Measurements from ENCODE around the gene LMO3.

LMO3 gene

DNA sequence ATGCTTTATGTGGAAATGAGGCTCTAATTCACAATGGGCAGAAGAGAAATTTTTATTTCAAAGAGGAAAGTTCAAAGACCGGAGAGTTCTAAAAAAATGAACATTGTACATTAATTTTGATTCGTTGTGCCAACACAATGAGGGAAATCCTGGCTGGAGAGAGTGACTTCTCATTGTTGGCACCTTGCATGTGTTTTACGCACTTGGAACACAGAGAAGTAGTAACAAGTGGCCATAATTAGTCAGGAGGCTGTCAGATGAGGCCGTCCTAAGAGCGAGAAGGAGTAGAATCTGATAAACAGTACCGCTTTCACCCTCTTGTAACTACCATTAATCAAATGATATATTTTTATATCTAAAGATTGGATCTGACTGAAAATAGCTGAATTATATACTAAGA, 6.9 kb downstream of the LMO3 start:
- DNase-seq = no peak

DNA sequence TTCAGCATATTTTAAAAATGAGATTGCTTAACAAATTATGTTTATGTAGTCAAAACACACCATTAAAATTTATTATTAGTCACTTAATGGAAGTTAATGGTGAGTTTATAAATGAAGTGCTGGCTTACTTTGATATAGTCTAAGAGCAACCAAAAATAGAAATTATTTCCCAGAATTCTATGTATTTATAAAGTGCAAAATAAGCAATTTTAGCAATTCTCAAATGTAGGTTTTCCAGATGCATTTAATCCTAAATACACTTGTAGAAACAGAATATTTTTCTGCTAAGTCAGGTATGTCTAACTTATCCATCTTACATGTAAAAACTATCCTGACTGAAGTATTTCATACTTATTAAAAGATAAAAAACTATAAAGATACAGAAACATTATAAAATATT, 11.2 kb downstream of the LMO3 start:
- DNase-seq = no peak

DNA sequence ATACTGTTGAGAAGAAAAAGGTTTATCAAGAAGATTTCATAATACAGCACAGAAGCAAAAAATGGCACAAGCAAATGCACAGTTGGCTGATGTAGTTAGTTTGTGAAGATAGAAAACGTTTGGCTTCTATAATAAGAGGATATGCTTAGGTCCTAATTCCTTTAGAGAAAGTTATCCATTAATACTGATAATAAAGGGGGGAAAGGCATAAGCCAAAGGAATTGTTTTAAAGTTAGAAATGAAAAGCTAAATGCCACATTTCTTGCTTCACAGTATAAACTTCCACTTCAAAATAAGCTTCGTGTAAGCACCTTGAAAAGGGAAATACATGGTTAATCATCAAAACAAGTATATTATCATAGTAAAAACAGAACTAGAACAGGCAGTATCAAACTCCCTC, 12.4 kb downstream of the LMO3 start:
- DNase-seq = no peak

DNA sequence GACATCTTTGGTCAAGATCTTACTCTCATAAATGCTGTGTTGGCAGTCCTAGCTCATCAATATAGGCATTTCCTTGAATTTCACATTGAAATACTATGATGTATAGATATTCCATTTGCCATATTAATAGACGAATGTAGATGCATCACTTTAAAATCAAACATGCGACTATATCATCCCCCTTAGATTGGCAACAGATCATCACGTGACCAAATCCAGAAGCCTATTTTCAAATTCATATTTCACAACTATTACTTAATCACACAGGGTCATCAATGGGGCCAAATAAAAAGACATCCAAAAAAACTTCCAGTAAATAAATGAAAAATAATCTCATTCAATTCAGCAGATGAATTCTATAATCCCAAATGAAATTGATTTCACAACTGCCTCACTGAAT, 15.3 kb downstream of the LMO3 start:
- DNase-seq = no peak

DNA sequence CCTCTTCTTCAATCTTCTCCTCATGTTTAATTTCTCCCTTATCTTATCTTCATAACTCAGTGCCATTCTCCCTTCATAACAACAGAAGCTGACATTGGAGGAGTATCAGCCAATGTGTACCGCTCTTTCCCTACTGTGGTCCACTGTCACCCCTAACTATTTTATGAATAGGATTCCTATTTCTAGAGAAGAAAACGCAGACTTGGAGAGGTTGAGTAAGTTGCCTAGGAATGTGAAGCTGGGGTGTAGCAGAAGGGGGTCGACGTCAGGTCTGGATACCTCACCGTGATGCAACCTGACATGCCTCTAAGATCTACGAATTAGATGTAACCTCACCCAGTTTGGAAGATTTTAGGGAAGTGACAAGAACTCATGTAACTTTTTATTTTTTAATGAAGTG, 17.1 kb downstream of the LMO3 start:
- no peak for DNase-seq

DNA sequence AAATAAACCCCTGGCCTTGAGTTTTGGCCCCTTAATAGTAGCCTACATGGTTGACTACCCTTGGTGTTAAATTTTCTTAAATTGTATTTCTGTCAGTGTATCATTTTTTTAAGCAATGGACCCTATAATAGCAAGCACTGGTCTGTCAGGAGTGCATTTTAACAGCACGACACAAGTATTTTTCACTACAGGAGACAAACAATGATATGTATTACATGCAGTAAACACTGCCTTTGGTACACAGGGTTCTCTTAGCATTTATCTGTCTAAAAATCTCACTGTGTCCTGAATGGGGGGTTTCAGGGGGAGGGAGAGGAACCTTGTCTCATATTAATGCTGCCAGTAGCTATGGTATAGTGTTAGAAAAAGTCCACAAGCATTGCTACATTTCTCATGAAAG, 18.4 kb downstream of the LMO3 start:
- no peak for DNase-seq

DNA sequence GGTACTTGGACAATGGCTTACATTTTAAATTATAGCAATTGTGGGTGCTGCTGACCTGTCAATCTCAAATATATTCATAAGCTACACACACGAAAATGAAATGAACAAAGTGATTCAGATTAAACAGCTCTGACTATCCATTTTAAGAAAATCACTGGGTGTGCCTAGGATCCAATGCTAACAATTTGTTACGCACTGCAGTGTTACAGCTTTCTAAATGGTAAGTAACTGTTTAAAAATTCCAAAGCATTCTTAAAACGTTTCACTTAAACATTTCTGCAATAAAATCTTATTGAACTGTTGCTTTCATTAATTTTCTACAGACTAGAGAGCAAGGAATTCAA, 18.9 kb downstream of the LMO3 start:
- no peak for DNase-seq

DNA sequence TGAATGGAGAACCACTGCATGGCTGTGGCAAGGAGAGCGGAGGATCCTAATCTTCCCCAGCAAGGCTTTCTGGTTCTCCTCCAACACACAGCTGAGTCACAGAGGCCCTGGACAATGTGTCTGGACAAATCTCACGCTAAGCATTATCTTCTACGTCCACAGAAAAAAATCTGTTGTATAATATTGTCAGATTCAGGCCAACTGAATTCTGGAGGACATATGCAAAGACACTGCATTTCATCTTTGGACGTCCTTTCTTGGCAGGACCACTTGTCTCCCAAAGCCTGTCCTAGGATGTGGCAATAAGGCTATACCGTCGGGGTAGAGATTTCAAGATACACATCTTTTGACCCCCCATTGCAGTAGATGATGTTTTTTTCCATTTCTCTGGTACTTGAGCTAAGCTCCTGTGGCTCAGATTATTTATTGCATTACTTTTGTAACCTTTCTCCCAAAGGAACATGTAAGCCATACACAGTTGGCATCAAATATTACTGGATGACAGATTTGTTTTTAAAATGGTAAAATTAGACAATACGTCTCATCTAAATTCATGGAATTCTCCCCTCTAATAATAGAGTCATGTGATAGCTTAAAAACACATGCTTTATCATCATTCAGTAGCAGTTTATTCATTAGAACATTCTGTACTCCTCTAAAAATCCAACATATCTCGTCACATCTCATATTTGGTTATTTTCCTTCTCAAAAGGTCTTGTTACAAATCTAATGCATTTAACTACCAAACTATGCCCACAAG, 19.4 kb downstream of the LMO3 start:
- DNase-seq = no peak

DNA sequence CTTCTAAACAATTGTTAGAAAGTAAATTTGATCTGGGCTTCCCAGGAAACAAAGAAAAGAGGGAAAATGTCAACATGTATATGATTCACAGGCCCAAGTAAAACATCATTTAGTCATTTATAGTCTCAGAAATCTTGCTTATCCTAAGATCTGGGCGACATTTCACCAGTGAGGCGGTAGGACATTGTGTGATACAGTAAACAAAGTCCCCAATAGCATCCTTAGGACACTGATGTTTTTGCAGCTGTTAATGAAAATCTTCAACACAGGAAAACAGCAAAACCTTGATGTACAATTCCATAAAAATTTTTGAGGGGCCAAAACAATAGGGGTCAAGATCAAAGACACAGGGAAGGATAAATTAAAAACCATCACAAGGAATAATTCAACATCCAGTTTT, 20.2 kb downstream of the LMO3 start:
- DNase-seq = no peak

DNA sequence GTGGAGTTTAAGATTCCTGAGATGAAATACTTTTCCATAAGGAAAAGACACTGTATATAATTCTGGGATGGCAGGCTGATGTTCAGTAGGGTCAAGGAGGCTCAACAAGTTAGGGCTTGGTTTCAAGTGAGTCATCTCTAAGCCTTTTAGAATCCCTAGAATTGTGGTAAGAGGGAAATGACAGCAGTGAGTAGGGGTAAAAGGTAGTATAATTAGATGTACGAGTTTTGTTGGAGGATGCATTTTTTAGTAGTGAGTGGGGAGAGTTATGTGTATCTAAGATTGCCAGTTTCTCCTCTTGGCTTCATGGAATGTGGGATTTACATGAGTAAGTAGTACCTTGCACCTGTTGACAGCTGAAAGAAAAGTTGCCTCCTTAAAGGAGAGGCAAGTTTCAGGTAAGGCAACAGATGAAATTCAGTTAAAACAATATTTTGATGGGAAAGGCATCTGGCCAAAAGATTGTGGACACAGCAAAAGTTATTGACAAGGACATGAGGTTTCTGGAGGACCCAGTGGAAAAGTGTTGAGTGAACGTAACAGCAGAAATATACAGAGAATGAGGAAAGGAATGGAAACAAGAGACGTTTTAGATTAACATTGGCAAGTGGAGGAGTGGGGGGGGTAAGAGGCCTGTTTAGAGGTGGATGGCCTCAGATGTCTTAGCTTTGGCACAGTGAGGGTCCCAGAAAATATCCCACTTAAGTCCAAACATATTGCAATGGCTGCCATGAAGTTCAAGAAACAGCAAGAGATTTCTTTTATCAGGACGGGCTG, 21.8 kb downstream of the LMO3 start:
- DNase-seq = no peak

DNA sequence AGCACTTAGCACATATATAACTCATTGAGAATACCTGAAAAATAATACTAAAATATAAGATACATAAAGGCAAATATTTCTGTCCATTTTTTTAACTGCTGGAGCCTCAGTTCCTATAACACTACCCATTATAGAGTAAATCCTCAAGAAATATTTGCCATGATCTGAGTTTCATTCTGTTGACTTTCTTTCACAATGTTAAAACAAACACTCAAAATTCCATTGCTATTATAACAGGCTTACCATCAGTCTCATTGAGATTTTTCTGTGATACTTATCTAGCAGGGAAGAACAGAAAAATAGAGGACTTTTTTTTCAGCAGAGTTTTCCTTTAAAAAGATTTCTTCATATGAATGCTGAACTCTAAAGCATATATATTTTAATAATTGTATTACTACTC, 24.5 kb downstream of the LMO3 start:
- DNase-seq = no peak

DNA sequence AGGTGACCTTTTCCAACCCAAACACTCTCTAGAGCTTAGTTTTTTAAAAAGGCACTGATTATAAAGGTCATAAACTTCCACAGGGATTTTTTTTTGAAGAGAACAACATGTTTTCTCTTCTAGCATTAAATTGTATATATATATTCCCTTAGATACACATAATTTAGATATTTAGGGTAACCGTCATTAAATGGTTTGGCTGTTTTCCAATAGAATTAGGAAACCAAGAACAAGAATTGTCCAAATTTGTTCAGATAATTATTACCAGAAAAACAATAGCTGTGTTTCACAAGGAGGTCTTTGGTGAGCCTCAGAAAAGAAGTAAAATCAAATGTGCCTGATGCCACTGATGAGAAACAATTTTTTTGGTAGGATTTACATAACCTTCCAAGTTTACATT, 26.9 kb downstream of the LMO3 start:
- DNase-seq = no peak

DNA sequence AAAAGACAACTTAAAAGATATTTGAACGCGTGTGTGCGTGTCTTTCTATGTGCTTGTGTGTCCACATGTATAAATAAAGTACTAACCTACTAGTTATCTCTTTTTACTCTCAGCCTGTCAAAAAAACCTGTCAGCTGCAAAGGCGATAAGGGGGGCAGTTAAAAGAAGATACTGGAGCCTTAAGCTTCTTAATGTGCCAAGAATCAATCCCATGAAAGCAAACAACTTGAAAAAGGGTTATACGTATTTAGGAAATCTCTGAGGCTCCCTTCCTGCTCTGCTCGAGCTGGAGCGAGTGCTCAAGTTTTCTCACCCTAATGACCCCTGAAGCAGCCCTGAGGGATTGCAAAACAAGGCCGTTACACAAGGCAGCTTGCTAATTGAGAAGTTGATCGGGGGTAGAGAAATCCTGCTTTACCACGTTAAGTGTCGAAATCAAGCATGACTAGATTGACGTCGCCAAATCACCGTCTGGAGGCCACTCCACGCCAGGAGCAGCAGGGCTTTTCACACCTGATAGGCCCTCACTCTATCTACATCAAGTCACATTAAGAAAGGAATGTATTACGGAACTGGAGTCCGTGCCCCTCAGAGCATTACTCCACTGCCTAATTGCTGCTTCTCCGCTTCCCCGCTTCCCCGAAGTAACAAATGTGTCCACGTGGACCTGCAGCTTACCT, 32.4 kb downstream of the LMO3 start:
- peak; percentile 93 for DNase-seq

DNA sequence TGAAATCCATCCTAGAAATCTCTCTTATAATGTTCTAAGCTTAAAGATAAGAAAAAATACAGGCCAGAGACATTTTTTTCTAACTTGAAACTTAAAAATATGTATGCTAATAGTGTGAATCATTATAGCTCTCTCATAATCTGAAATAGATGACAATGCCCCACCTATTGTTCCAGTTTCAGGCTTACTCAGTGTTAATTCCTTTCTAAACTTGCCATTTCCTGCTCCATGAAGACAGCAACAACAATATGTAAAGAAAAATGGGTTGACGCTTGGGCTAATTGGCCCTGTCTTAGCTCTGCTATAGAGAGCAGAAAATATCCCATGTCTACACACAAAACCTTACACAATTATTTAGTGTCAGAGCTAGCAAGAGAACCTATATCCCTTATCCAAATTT, 37.1 kb downstream of the LMO3 start:
- DNase-seq = peak; percentile 19

DNA sequence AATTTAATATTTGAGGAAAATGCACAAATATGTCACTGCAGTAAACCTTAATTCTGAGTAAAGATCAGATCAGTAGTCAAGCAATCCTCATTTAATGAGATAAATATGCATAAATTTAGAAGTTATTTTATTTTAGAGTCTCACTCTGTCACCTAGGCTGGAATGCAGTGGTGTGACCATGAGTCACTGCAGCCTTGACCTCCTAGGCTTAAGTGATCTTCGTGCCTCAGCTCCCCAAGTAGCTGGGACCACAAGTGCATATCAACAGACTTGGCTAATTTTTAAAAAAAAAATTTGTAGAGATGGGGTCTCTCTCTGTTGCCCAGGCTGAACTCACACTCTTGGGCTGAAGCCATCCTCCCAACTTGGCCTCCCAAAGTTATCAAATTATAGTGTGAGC, 41.3 kb downstream of the LMO3 start:
- no peak for DNase-seq

DNA sequence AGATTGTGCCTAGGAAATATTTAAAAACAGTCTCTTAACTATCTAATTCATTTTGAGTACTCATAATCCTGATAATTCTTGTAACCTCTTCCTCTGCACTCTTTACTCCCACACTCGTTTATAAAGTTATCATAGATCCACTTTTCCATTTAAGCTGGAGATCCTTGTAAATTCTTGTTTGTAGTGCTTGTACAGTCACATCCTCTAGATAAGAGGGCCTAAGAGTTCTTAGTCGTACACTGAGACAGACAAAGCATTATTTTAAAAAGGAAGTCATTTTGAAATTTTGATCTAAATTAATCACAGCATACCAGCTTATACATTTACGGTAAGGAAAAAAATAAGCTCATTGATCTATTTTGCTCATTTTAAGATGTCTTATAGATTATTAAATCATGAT, 42.5 kb downstream of the LMO3 start:
- no peak for DNase-seq

DNA sequence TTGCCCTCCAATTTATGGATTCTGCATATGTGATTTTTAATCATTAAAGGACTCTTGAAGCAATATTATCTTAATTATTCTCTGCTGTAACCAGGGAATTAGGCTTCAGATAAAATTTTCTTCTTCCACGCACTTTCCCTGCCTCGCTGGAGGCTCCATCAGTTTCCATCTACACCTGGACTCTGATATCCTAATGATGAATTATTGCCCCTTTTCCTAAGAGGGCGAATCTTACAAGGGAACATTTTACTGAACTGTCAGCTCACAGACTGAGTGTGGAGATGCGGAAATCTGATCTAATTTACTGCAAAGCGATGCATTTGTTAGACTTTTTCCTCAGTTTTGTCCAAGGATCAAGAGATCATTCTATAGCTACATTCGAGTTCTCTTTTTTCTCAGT, 43.0 kb downstream of the LMO3 start:
- no peak for DNase-seq

DNA sequence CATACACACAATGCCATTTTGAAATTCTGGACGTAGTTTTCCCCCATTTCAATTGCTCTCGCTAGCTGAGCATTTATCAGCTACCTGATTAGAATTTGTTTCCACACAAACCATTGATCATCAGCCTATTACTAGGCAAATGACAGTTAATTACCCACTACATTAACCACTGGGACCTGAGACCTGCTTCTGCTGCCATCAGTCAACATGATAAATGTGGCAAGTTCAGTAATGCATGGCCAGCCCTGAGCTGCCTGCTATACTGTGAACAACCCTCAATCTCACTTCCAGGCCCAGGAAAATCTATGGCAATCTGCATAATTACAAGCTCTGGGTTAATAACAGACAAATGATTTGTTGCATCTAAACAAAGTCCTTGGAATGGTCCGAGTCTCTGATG, 43.5 kb downstream of the LMO3 start:
- no peak for DNase-seq

DNA sequence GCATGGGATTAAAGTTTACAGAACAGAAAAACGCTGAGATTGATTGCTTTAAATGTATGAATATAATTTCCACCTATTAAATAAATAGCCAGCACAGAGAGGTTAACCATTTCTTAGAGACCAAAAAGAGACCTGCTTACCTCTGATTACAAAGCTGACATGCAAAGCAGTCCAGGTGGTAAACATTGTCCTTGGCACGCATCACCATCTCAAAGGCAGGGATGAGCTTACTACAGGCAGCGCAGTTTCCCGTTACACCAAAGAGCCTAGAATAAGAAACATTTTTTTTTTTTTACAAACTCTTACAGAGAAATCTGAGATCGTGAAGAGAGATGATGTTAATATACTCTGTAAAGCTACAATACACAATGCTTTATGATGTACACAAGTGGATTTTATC, 45.7 kb downstream of the LMO3 start:
- no peak for DNase-seq

DNA sequence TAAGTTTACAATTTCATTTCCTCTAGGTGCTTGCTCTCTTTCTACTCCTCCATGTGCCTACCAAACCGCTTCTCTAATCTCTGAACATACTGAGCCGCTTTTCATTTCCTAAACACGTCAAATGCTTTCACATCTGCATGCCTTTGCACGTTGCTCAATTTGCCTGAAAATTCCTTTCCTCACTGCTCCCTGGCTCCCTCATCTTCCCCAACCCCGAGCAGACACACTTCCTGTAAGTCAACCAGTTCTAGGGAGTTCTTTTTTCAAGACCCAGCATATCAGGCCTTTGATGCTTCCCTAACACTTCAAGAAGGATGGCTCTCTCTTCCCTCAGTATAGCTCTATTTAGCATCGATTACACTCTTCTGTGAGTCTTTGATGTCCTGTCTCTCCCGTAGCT, 50.3 kb downstream of the LMO3 start:
- DNase-seq = peak; percentile 62

DNA sequence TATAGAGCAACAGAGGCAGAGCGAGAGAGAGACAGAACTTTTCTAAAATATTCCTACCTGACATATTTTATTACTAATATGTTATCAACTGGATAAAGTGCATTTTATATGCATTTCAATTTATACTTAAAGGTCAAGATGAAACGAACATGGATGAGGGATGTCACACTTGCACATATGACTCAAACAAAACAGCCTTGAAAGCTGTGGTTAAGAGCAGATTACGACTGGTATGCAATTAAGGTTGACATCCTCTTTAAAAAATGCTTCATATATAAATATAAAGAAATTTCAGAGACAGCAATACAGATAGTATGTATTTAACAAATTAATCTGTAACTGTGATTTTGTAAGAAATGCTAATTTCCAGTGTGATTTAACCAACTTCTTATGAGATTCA, 52.5 kb downstream of the LMO3 start:
- DNase-seq = peak; percentile 40

DNA sequence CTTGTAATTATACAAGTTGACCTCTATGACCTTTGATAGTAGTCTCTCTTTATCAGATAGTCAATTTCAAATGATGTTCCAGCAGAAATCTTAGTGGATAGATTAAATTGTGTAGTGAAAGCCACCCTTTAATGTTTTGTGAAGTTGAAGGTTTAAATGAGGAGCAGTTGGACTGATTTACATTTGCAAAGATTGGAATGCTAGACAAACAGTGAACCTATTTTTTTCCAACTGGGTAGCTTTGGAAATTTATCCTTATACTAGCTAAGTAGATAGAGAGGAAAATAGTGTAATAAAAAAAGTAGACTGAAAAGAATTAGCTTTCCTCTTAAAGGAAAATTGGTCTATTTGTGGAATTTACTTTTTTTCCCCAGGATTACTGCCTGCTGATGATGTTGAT, 53.7 kb downstream of the LMO3 start:
- DNase-seq = no peak

DNA sequence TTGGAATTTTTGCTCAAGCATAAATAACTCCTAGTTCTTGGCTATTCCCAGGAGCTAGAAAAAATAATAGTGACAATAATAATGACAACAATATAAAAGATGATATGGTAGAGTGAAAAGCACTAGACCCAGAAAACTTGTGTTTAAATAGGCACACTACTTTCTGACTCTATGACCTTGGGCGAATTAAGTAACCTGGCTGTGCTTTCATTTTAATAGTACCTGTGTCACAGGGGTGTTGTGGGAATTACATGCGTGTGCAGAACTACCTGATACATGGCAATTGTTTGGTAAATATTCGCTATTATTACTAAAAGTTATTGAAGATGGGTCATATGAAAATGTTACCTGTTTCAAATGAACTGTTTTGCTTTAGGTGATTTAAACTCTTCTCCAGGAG, 60.1 kb downstream of the LMO3 start:
- no peak for DNase-seq

DNA sequence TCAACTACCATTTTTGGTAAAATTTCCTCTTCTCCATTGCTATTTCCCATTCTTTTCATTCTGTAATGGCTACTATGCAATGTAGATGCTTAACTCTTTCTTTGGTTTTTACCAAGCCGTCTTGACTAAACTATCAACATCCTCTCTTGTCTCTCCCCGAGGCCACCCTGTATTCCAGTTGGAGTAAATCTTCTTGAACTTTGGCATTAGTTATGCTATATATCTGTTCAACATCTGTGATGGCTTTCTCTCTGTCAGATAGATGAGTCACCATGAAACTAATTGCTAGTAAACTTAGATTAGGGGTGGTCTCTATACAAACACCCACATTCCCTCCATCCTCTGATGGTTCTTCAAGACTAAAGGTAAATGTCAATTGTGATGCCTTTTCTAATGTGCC, 63.4 kb downstream of the LMO3 start:
- no peak for DNase-seq
